HepG2 (cell line): ENCODE measurements around the gene MYL11. TPM values are rescaled to one million over a fixed set of nuclear protein-coding genes. Genes with fewer than 3 reads are reported as not detected.
A peak's percentile ranks its signal among the peaks of the same experiment; 100 is the strongest.

Experiments used
- ATAC-seq: fragments of 200-7000 bp; cut with Tn5 transposase; 3 replicates; pipeline ENCODE4 v1.9.1; 2020; ENCODE audit warnings: mild to moderate bottlenecking, moderate library complexity
- BruUV-seq: library from RNA; stranded (reverse); fragments of 400-500 nt; replicated peaks from 2 replicates; lab custom pipeline; 2021; lab: Mats Ljungman, UMichigan
- CTCF ChIA-PET: fragments of 300-600 bp; formaldehyde crosslinking; extraction: SDS; loops from one replicate; lab custom pipeline; 2021; ENCODE audit warnings: low total read pairs, inconsistent platforms, low intra/inter-chr PET ratio; lab: Yijun Ruan, JAX
- POLR2A ChIA-PET: fragments of 350-600 bp; sonication (Branson Sonifier 250); formaldehyde crosslinking; loops from one replicate; lab custom pipeline; 2020; ENCODE audit warnings: antibody characterized with exemption, inconsistent platforms; lab: Yijun Ruan, JAX
- DNase-seq: peaks from one replicate; pipeline ENCODE4 v3.0.0-alpha.2; 2015; ENCODE audit warnings: low spot score
- FAIRE-seq: peaks from 3 replicates; lab custom pipeline; 2011; peaks lifted over from hg19 to GRCh38; lab: Jason Lieb, UNC
- H2AFZ ChIP-seq: one replicate; pipeline ENCODE4 v1.6.1; 2011; ENCODE audit warnings: low read length, inconsistent platforms
- H3K27ac ChIP-seq: fragments of 300-600 bp; 3 replicates; pipeline ENCODE4 v1.8.0; 2011; ENCODE audit warnings: mixed run types, mild to moderate bottlenecking, mixed read lengths, low read length, inconsistent platforms; ENCODE audit not compliant: insufficient read depth; ENCODE audit errors: extremely low read length
- H3K27me3 ChIP-seq, 2 experiments: fragments of 200-600 bp in 1 of 2; 2 replicates in 1 of 2; 3 replicates in 1 of 2; pipeline versions ENCODE4 v1.6.0 to v1.8.0; 2011; ENCODE audit warnings: low read length in 2 of 2, mild to moderate bottlenecking in 2 of 2, moderate library complexity in 2 of 2, inconsistent platforms in 1 of 2; ENCODE audit not compliant: insufficient read depth in 2 of 2, control insufficient read depth in 1 of 2
- H3K36me3 ChIP-seq, 2 experiments: fragments of 200-600 bp in 1 of 2; replicated peaks in 1 of 2; 2 replicates in 1 of 2; 3 replicates in 1 of 2; pipeline versions ENCODE4 v1.5.1 to v1.8.0; 2011; ENCODE audit warnings: low read length in 2 of 2, inconsistent platforms in 1 of 2; ENCODE audit not compliant: insufficient read depth in 2 of 2, control insufficient read depth in 1 of 2
- H3K4me1 ChIP-seq: 2 replicates; pipeline ENCODE4 v1.5.1; 2012; ENCODE audit warnings: low read length, inconsistent platforms; ENCODE audit not compliant: insufficient read depth
- H3K4me2 ChIP-seq: 2 replicates; pipeline ENCODE4 v1.6.0; 2011; ENCODE audit warnings: low read depth, low read length, inconsistent platforms
- H3K4me3 ChIP-seq, 3 experiments: fragments of 200-600 bp in 1 of 3; sonication (generic), shearing (Covaris generic) in 1 of 3; replicated peaks in 1 of 3; 2 replicates each; pipeline ENCODE4 v1.5.1; 2011 to 2016; ENCODE audit warnings: low read length in 3 of 3, inconsistent platforms in 2 of 3, low read depth in 2 of 3, mild to moderate bottlenecking in 2 of 3, control low read depth in 1 of 3, mixed read lengths in 1 of 3; ENCODE audit not compliant: insufficient read depth in 1 of 3
- H3K79me2 ChIP-seq: one replicate; pipeline ENCODE4 v1.6.1; 2011; ENCODE audit warnings: low read length, inconsistent platforms; ENCODE audit not compliant: insufficient read depth
- H3K9ac ChIP-seq: 2 replicates; pipeline ENCODE4 v1.6.0; 2011; ENCODE audit warnings: mild to moderate bottlenecking, low read depth, low read length, inconsistent platforms; ENCODE audit not compliant: insufficient read depth
- H3K9me3 ChIP-seq: 2 replicates; pipeline ENCODE4 v1.5.1; 2012; ENCODE audit warnings: mild to moderate bottlenecking, low read length
- H4K20me1 ChIP-seq: 2 replicates; pipeline ENCODE4 v1.6.0; 2011; ENCODE audit warnings: inconsistent platforms, mild to moderate bottlenecking, low read length, moderate library complexity; ENCODE audit not compliant: insufficient read depth
- CAMTA2 ChIP-seq: sonication (generic); formaldehyde crosslinking; IDR thresholded peaks from 2 replicates; pipeline ENCODE4 v1.4.0; 2020; ENCODE audit warnings: mild to moderate bottlenecking, missing genetic modification reagents, borderline replicate concordance
- FOXK1 ChIP-seq: sonication (generic); formaldehyde crosslinking; IDR thresholded peaks from 2 replicates; pipeline ENCODE4 v1.4.0; 2020; ENCODE audit warnings: low read depth, missing genetic modification reagents, borderline replicate concordance
- KDM5B ChIP-seq: sonication (generic); formaldehyde crosslinking; IDR thresholded peaks from 2 replicates; pipeline ENCODE4 v1.4.0; 2020; ENCODE audit warnings: missing genetic modification reagents, mild to moderate bottlenecking, borderline replicate concordance
- KMT2B ChIP-seq: IDR thresholded peaks from 2 replicates; pipeline ENCODE4 v1.6.1; 2016; ENCODE audit warnings: missing genetic modification reagents, missing compliant biosample characterization
- MTF2 ChIP-seq: sonication (generic); formaldehyde crosslinking; IDR thresholded peaks from 2 replicates; pipeline ENCODE4 v1.5.0; 2020; ENCODE audit warnings: missing genetic modification reagents, borderline replicate concordance
- RXRA ChIP-seq: sonication (generic); formaldehyde crosslinking; IDR thresholded peaks from 2 replicates; pipeline ENCODE4 v1.5.1; 2020; ENCODE audit warnings: missing genetic modification reagents
- TFDP1 ChIP-seq: IDR thresholded peaks from 2 replicates; pipeline ENCODE4 v1.6.1; 2016; ENCODE audit warnings: missing compliant biosample characterization, missing genetic modification reagents, borderline replicate concordance
- ZBTB1 ChIP-seq: sonication (generic); formaldehyde crosslinking; IDR thresholded peaks from 2 replicates; pipeline ENCODE4 v1.4.0; 2020; ENCODE audit warnings: missing genetic modification reagents, borderline replicate concordance
- ZFP37 ChIP-seq: sonication (generic); formaldehyde crosslinking; IDR thresholded peaks from 2 replicates; pipeline ENCODE4 v1.4.0; 2020; ENCODE audit warnings: missing genetic modification reagents, borderline replicate concordance
- ZNF207 ChIP-seq: fragments of 450-650 bp; IDR thresholded peaks from 2 replicates; pipeline ENCODE4 v1.6.1; 2016; ENCODE audit warnings: antibody characterized with exemption, borderline replicate concordance
- ZZZ3 ChIP-seq: sonication (generic); formaldehyde crosslinking; IDR thresholded peaks from 2 replicates; pipeline ENCODE4 v1.4.0; 2020; ENCODE audit warnings: missing genetic modification reagents, mild to moderate bottlenecking, borderline replicate concordance
- WGBS: methylation state at CpG from one replicate; pipeline ENCODE4 v1.1.6; 2017; ENCODE audit warnings: low lambda C conversion rate; 5-methylcytosine and 5-hydroxymethylcytosine counted together
- in situ Hi-C: cut with HindIII; loops from 2 replicates; pipeline ENCODE4 v1.10.0; 2017; ENCODE audit warnings: low pct_unique_long_range_greater_than_20kb; ENCODE audit not compliant: extremely low pct_ligation_motif_present
- intact Hi-C: fragments of 100-400 bp; cut with micrococcal nuclease; formaldehyde crosslinking; loops from one replicate; pipeline ENCODE4 v1.10.0; 2022; ENCODE audit not compliant: unreplicated experiment
- polyA plus RNA-seq, 8 experiments: library from polyadenylated mRNA; depleted of rRNA in 3 of 8; stranded (reverse) in 7 of 8; unstranded in 1 of 8; fragments of >200 nt; fragmentation: Illumina TruSeq in 4 of 8; extraction: Trizol in 4 of 8; gene quantifications; 2 replicates each; pipeline versions ENCODE4 v1.2.1 to v1.2.3, GENCODE V29; 2011 to 2016; ENCODE audit warnings: low read depth in 4 of 8, missing spikeins in 1 of 8, mixed read lengths in 1 of 8; ENCODE audit not compliant: insufficient read depth in 1 of 8
- total RNA-seq, 5 experiments: library from RNA; depleted of rRNA; stranded (reverse); fragments of >200 nt; fragmentation: Illumina TruSeq; extraction: Trizol; gene quantifications; 2 replicates each; pipeline ENCODE4 v1.2.3, GENCODE V29; 2016; ENCODE audit warnings: low read depth in 1 of 5
- TF ChIP-seq, protein P1 (sequence below): sonication (generic); formaldehyde crosslinking; IDR thresholded peaks from 2 replicates; pipeline ENCODE4 v1.9.0; 2021; ENCODE audit warnings: missing genetic modification reagents, borderline replicate concordance
- TF ChIP-seq, protein P2 (sequence below): sonication (generic); formaldehyde crosslinking; IDR thresholded peaks from 2 replicates; pipeline ENCODE4 v1.5.1; 2020; ENCODE audit warnings: missing genetic modification reagents, mild to moderate bottlenecking, borderline replicate concordance

The MYL11 gene
- total and polyA plus RNA-seq, 2 of the 13 experiments (the other 11 are each of a cell fraction or from before 2014, with no cell fraction given) = not detected

GRCh38 chr16:30407804-30408534, 33.4 kb downstream of the MYL11 start (continued):
- TF ChIP-seq ZNF207 (no peak), FOXK1 (no peak), RXRA (CRISPR knock-in tag) (no peak)

DNA sequence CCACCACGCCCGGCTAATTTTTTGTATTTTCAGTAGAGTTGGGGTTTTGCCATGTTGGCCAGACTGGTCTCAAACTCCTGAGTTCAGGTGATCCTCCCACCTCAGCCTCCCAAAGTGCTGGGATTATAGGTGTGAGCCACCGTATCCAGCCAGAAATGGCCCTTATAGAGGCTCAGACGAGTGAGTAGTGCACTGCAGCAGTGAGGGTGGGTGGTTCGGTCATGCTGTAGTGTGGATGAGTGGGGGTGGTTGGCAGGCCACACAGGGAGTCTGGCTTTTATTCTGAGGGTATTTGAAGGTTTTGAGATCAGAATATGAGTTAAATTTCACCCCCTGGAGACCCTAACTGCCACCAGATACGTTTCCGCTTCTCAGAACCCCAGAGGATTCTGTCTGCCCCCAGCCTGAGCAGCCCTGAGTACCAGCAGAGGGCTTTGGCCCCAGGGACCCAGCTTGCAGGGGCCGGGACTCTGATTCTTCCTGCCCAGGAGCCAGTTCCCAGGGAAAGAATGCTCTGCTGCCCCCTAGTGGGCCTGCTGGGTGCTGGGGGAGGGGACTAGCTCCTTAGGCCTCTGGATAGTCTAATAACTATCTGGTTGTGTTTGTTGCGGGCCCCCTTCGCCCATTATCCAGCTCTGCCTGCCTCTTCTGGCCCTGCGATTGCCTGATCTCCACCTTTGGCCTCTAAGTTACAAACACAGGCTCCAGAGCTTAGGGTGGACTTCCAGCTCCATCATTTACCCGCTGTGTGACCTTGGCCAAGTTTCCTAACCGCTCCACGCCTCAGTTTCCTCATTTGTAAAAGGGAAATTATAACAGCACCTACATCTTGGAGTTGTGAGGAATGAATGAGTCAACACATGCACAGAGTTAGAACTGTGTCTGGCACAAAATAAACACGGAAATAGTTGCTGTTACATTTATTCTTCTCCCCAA, 34.8 kb downstream of the MYL11 start:
- peak; percentile 90 for DNase-seq
- no peak overlapping the region for H3K9ac ChIP-seq
- no peak overlapping the region for H2AFZ ChIP-seq
- ChIA-PET CTCF (interaction anchor here (0.6 to 2.3 kb wide), 9 partner anchors 13 to 297 kb away, joined by 3 to 20 read pairs (median 4); partner anchors contain the start of genes DCTPP1, TBC1D10B and ZNF48), POLR2A (interaction anchor here (0.5 to 4.9 kb wide), 22 partner anchors 9 to 318 kb away, joined by 3 to 70 read pairs (median 4); partner anchors contain the start of genes CD2BP2, DCTPP1, SEPHS2 and TBC1D10B)
- H3K36me3 ChIP-seq = peaks cover 15 to 28% of the 10 kb centered on the region in 2 experiments
- peak overlapping the region; percentile 55 for H3K4me2 ChIP-seq
- no peaks in the 10 kb centered on the region for H4K20me1 ChIP-seq
- H3K4me3 ChIP-seq = peak overlapping the region in 2 of 3 experiments; percentile 8 to 19; a peak in 2 of 6 replicates
- no peaks in the 10 kb centered on the region for H3K27me3 ChIP-seq
- H3K27ac ChIP-seq = peak overlapping the region; percentile 17
- peaks cover 13% of the 10 kb centered on the region for H3K79me2 ChIP-seq
- WGBS = 50% methylated on average over 14 of the region's 15 CpGs
- FAIRE-seq = peak; percentile 64
- BruUV-seq = no TSS peak
- peak; percentile 76 for ATAC-seq
- intact Hi-C loops (loop anchor here (1.0 to 2.0 kb wide), 3 partner anchors 9 to 55 kb away; partner anchors contain the start of genes CD2BP2 and ZNF48), in situ Hi-C loops (no loop called here)
- H3K4me1 ChIP-seq = peaks cover 39% of the 10 kb centered on the region
- H3K9me3 ChIP-seq = no peaks in the 10 kb centered on the region
- TF ChIP-seq KDM5B = peak; percentile 36; the same call in 1 of the 2 replicates
- TF ChIP-seq CAMTA2 (CRISPR knock-in tag) = 0 out of 2 replicates have a peak, but pooled peaks have one; percentile 67
- TF ChIP-seq, protein P1, sequence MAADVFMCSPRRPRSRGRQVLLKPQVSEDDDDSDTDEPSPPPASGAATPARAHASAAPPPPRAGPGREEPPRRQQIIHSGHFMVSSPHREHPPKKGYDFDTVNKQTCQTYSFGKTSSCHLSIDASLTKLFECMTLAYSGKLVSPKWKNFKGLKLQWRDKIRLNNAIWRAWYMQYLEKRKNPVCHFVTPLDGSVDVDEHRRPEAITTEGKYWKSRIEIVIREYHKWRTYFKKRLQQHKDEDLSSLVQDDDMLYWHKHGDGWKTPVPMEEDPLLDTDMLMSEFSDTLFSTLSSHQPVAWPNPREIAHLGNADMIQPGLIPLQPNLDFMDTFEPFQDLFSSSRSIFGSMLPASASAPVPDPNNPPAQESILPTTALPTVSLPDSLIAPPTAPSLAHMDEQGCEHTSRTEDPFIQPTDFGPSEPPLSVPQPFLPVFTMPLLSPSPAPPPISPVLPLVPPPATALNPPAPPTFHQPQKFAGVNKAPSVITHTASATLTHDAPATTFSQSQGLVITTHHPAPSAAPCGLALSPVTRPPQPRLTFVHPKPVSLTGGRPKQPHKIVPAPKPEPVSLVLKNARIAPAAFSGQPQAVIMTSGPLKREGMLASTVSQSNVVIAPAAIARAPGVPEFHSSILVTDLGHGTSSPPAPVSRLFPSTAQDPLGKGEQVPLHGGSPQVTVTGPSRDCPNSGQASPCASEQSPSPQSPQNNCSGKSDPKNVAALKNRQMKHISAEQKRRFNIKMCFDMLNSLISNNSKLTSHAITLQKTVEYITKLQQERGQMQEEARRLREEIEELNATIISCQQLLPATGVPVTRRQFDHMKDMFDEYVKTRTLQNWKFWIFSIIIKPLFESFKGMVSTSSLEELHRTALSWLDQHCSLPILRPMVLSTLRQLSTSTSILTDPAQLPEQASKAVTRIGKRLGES (CRISPR knock-in tag) = no peak
- TF ChIP-seq MTF2 (CRISPR knock-in tag) = no peak
- TF ChIP-seq ZFP37 (CRISPR knock-in tag) = peak; percentile 33; the same call in 1 of the 2 replicates
- TF ChIP-seq KMT2B (CRISPR knock-in tag) = peak; percentile 45; the same call in 1 of the 2 replicates
- TF ChIP-seq TFDP1 = no peak
- TF ChIP-seq ZZZ3 (CRISPR knock-in tag) = no peak
- TF ChIP-seq, protein P2, sequence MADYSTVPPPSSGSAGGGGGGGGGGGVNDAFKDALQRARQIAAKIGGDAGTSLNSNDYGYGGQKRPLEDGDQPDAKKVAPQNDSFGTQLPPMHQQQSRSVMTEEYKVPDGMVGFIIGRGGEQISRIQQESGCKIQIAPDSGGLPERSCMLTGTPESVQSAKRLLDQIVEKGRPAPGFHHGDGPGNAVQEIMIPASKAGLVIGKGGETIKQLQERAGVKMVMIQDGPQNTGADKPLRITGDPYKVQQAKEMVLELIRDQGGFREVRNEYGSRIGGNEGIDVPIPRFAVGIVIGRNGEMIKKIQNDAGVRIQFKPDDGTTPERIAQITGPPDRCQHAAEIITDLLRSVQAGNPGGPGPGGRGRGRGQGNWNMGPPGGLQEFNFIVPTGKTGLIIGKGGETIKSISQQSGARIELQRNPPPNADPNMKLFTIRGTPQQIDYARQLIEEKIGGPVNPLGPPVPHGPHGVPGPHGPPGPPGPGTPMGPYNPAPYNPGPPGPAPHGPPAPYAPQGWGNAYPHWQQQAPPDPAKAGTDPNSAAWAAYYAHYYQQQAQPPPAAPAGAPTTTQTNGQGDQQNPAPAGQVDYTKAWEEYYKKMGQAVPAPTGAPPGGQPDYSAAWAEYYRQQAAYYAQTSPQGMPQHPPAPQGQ (CRISPR knock-in tag) = no peak
- no peak for TF ChIP-seq ZBTB1 (CRISPR knock-in tag)
